NK-92 treated with Interleukin-12 subunit alpha and Interleukin-12 subunit beta, amount 100 ng/mL, for 24 hours (cell line): Measurements from ENCODE around the gene YEATS4.
"Not testable (repeated sequence)": the region's sequence is repeated elsewhere in the genome, so short reads cannot be mapped to it uniquely, and the experiment has no call there.

Experiments
- DNase-seq: peaks from one replicate; lab custom pipeline; 2025; lab: John Stamatoyannopoulos, UW

The YEATS4 gene

GRCh38 chr12:69359531-69360347, at the start of gene YEATS4:
YEATS4 (plus strand) TSS chr12:69359743; CDS start chr12:69359973, 230 bp downstream.
- DNase-seq, result peak; percentile 71

- DNase-seq, result no peak
Observed at GRCh38 chr12:69313209-69313608, 46.3 kb upstream of the YEATS4 start.

GRCh38 chr12:69316784-69317183, 42.8 kb upstream of the YEATS4 start:
- DNase-seq, result not testable (repeated sequence)

- DNase-seq, result not testable (repeated sequence)
Observed at GRCh38 chr12:69317233-69317632, 42.3 kb upstream of the YEATS4 start.

- no peak for DNase-seq
Observed at GRCh38 chr12:69318225-69318624, 41.3 kb upstream of the YEATS4 start.

GRCh38 chr12:69321351-69321750, 38.2 kb upstream of the YEATS4 start:
- DNase-seq, result no peak

- DNase-seq, result no peak
Observed at GRCh38 chr12:69324797-69325466, 34.6 kb upstream of the YEATS4 start.

- no peak for DNase-seq
Observed at GRCh38 chr12:69328426-69328825, 31.1 kb upstream of the YEATS4 start.

GRCh38 chr12:69329669-69330428, 29.7 kb upstream of the YEATS4 start:
- DNase-seq, result no peak

GRCh38 chr12:69330475-69331473, 28.8 kb upstream of the YEATS4 start:
- no peak for DNase-seq

GRCh38 chr12:69331519-69331908, 28.0 kb upstream of the YEATS4 start:
- no peak for DNase-seq

- DNase-seq, result no peak
Observed at GRCh38 chr12:69331909-69332684, 27.4 kb upstream of the YEATS4 start.

- DNase-seq, result no peak
Observed at GRCh38 chr12:69332815-69333358, 26.7 kb upstream of the YEATS4 start.

- no peak for DNase-seq
Observed at GRCh38 chr12:69334158-69334557, 25.4 kb upstream of the YEATS4 start.

GRCh38 chr12:69337311-69338090, 22.0 kb upstream of the YEATS4 start:
- DNase-seq, result no peak

- no peak for DNase-seq
Observed at GRCh38 chr12:69338120-69338859, 21.3 kb upstream of the YEATS4 start.

GRCh38 chr12:69338936-69339335, 20.6 kb upstream of the YEATS4 start:
- no peak for DNase-seq

GRCh38 chr12:69339999-69340398, 19.5 kb upstream of the YEATS4 start:
- no peak for DNase-seq

- no peak for DNase-seq
Observed at GRCh38 chr12:69341328-69341727, 18.2 kb upstream of the YEATS4 start.
